Stimulated activated CD4-positive, alpha-beta T cell treated with anti-CD3 and anti-CD28 coated beads, Interleukin-4, amount 100 ng/mL, for 24 hours (primary cell): ENCODE results near the gene CBX3.
"Not testable (repeated sequence)": the region's sequence is repeated elsewhere in the genome, so short reads cannot be mapped to it uniquely, and the experiment has no call there.

ENCODE experiments used
- DNase-seq: peaks from one replicate; pipeline ENCODE4 v3.0.0-alpha.2; 2020

Gene CBX3

GRCh38 chr7:26171601-26172000, 29.9 kb upstream of the CBX3 start:
- no peak for DNase-seq

GRCh38 chr7:26172048-26172447, 29.5 kb upstream of the CBX3 start:
- no peak for DNase-seq

- not testable (repeated sequence) for DNase-seq
These were observed 25.6 kb upstream of the CBX3 start for GRCh38 chr7:26175903-26176302.

GRCh38 chr7:26176696-26177095, 24.8 kb upstream of the CBX3 start:
- DNase-seq: not testable (repeated sequence)

- not testable (repeated sequence) for DNase-seq
These were observed 24.3 kb upstream of the CBX3 start for GRCh38 chr7:26177269-26177668.

- DNase-seq: no peak
These were observed 23.1 kb upstream of the CBX3 start for GRCh38 chr7:26178272-26178960.

GRCh38 chr7:26179422-26179821, 22.1 kb upstream of the CBX3 start:
- DNase-seq: no peak

GRCh38 chr7:26179826-26180497, 21.6 kb upstream of the CBX3 start:
- DNase-seq: no peak

- DNase-seq: no peak
These were observed 20.8 kb upstream of the CBX3 start for GRCh38 chr7:26180792-26181198.

GRCh38 chr7:26181474-26182227, 19.9 kb upstream of the CBX3 start:
- DNase-seq: no peak

GRCh38 chr7:26182283-26182682, 19.3 kb upstream of the CBX3 start:
- DNase-seq: no peak

GRCh38 chr7:26182706-26183105, 18.8 kb upstream of the CBX3 start:
- DNase-seq: no peak

- DNase-seq: no peak
These were observed 17.8 kb upstream of the CBX3 start for GRCh38 chr7:26183545-26184280.

- DNase-seq: not testable (repeated sequence)
These were observed 17.1 kb upstream of the CBX3 start for GRCh38 chr7:26184281-26185101.

GRCh38 chr7:26185131-26185843, 16.3 kb upstream of the CBX3 start:
- no peak for DNase-seq

- no peak for DNase-seq
These were observed 15.7 kb upstream of the CBX3 start for GRCh38 chr7:26185844-26186180.

- no peak for DNase-seq
These were observed 14.9 kb upstream of the CBX3 start for GRCh38 chr7:26186364-26187311.

- DNase-seq: no peak
These were observed 14.0 kb upstream of the CBX3 start for GRCh38 chr7:26187380-26188205.

- DNase-seq: no peak
These were observed 13.2 kb upstream of the CBX3 start for GRCh38 chr7:26188206-26188956.
